Measurements from ENCODE around the gene TRAPPC2B. TPM values are rescaled to one million over a fixed set of nuclear protein-coding genes. Genes with fewer than 3 reads are reported as not detected.
A peak's percentile ranks its signal among the peaks of the same experiment; 100 is the strongest.

TRAPPC2B gene
- total RNA-seq, 4 donors from 2014 or later: 4.8 to 20.6 (median 18.8) TPM

- H3K36me3 ChIP-seq: peaks cover 0 to 40% (median 15%) of the 10 kb centered on the region in 3 donors
- peaks cover 0 to 49% (median 0%) of the 10 kb centered on the region in 4 donors for H3K9me3 ChIP-seq
- no peaks in the 10 kb centered on the region for H3K27me3 ChIP-seq
- TF ChIP-seq POLR2A (IDR thresholded peaks at IDR 0.05): peak in 1 of 2 donors; percentile 20
- peak; percentile 59 to 77 for TF ChIP-seq EP300 (IDR thresholded peaks at IDR 0.05)
- no peak for TF ChIP-seq CTCF (IDR thresholded peaks at IDR 0.05)
- H3K27ac ChIP-seq: peak within 1 kb of the TSS in 3 of 4 donors; percentile 59 to 84 (median 64)
- peaks cover 0 to 19% (median 8%) of the 10 kb centered on the region in 4 donors for H3K4me1 ChIP-seq
- WGBS, 2 donors: 0 to 1% methylated on average over 40 to 52 of the region's 55 CpGs
- peak; percentile 82 to 92 for DNase-seq (ENCODE audit: low spot score in 2 of 2)
- H3K4me3 ChIP-seq: peak within 1 kb of the TSS; percentile 77 to 94 (median 87)
Observed at GRCh38 chr19:57410877-57411671, 47.7 kb downstream of the TRAPPC2B start, which contains the start of gene ZNF17. Gene ZNF17 (plus strand): TSS chr19:57411161. CDS start chr19:57413616, 2,455 bp downstream.

Other genes starting within 250 kb of the TRAPPC2B start
- not detected for gene USP29, start 243.6 kb upstream of the TRAPPC2B start, total RNA-seq
- not detected for gene ZIM3, start 218.3 kb upstream of the TRAPPC2B start, total RNA-seq
- 1 to 10 TPM in 1 of 4 donors, not detected in 3; 5.5 TPM for gene DUXA, start 196.1 kb upstream of the TRAPPC2B start, total RNA-seq
- 10 to 100 TPM; 37.8 to 75.6 (median 55.6) TPM for gene ZNF264, start 172.1 kb upstream of the TRAPPC2B start, total RNA-seq
- 1 to 10 TPM in 3 of 4 donors, not detected in 1; 1.0 to 5.2 (median 1.8) TPM for gene AURKC, start 132.5 kb upstream of the TRAPPC2B start, total RNA-seq
- gene ZNF805, start 122.9 kb upstream of the TRAPPC2B start, total RNA-seq: 10 to 100 TPM; 16.2 to 24.7 (median 20.3) TPM
- gene ZNF460, start 83.1 kb upstream of the TRAPPC2B start, total RNA-seq: 10 to 100 TPM; 68.4 to 94.3 (median 85.1) TPM
- 10 to 100 TPM in 1 of 4 donors, 1 to 10 TPM in 3; 7.3 to 10.6 (median 7.9) TPM for gene ZNF543, start 43.1 kb upstream of the TRAPPC2B start, total RNA-seq
- 1 to 10 TPM; 5.1 to 7.6 (median 6.0) TPM for gene ZNF304, start 12.3 kb upstream of the TRAPPC2B start, total RNA-seq
- gene ZNF547, start within 50 bp of the TRAPPC2B start, total RNA-seq: 1 to 10 TPM in 2 of 4 donors, under 1 TPM in 2; 0.78 to 1.8 (median 1.1) TPM
- gene ZNF548, start 26.3 kb downstream of the TRAPPC2B start, total RNA-seq: 10 to 100 TPM; 19.8 to 40.0 (median 31.2) TPM
- 10 to 100 TPM in 3 of 4 donors, 1 to 10 TPM in 1; 9.4 to 27.3 (median 14.9) TPM for gene ZNF17, start 47.6 kb downstream of the TRAPPC2B start, total RNA-seq
- 1 to 10 TPM; 3.1 to 7.8 (median 4.5) TPM for gene ZNF749, start 71.8 kb downstream of the TRAPPC2B start, total RNA-seq
- gene VN1R1, start 93.6 kb downstream of the TRAPPC2B start, total RNA-seq: 1 to 10 TPM in 3 of 4 donors, under 1 TPM in 1; 0.60 to 2.6 (median 1.2) TPM
- gene ZNF772, start 114.0 kb downstream of the TRAPPC2B start, total RNA-seq: 10 to 100 TPM in 3 of 4 donors, 1 to 10 TPM in 1; 9.3 to 19.2 (median 13.6) TPM
- gene ZNF419, start 124.2 kb downstream of the TRAPPC2B start, total RNA-seq: 10 to 100 TPM; 10.5 to 42.6 (median 16.2) TPM
- 10 to 100 TPM in 3 of 4 donors, 1 to 10 TPM in 1; 2.6 to 31.8 (median 16.0) TPM for gene ZNF773, start 136.4 kb downstream of the TRAPPC2B start, total RNA-seq
- 1 to 10 TPM; 4.9 to 5.7 (median 5.0) TPM for gene ZNF549, start 163.8 kb downstream of the TRAPPC2B start, total RNA-seq
- gene ZNF550, start 196.3 kb downstream of the TRAPPC2B start, total RNA-seq: 10 to 100 TPM in 1 of 4 donors, 1 to 10 TPM in 3; 6.6 to 11.0 (median 8.0) TPM
- 1 to 10 TPM; 2.4 to 6.0 (median 2.6) TPM for gene ZNF416, start 215.4 kb downstream of the TRAPPC2B start, total RNA-seq
- gene ZIK1, start 220.6 kb downstream of the TRAPPC2B start, total RNA-seq: 1 to 10 TPM; 3.0 to 7.6 (median 5.0) TPM
- gene ZNF530, start 236.3 kb downstream of the TRAPPC2B start, total RNA-seq: 1 to 10 TPM; 1.3 to 9.6 (median 3.0) TPM

Data from tibial nerve (tissue), 4 donors.